ENCODE results near the gene PATL1. TPM values are rescaled to one million over a fixed set of nuclear protein-coding genes. Genes with fewer than 3 reads are reported as not detected.

Gene PATL1
- polyA plus RNA-seq, 1 donor (not counting 4 experiments of a cell fraction or from before 2014, with no cell fraction given): 31.1 TPM

DNA sequence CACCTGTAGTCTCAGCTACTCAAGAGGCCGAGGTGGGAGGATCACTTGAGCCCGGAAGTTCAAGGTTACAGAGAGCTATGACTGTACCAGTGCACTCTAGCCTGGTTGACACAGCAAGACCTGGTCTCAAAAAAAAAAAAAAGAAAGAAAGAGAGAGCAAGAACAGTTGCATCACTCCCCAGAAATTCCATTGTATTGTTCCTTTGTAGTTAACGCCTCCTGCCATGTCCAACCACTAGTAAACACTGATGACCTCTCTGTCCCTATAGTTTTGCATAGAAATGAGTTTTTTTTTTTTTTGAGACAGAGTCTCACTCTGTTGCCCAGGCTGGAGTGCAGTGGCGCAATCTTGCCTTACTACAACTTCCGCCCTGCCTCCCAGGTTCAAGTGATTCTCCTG lies 10.8 kb downstream of the PATL1 start:
- H4K20me1 ChIP-seq (ENCODE audit: control insufficient read depth, extremely low read depth, insufficient read depth, low read length): no peaks in the 10 kb centered on the region
- H3K4me3 ChIP-seq (ENCODE audit: control insufficient read depth in 2 of 3, extremely low read depth in 1 of 3, insufficient read depth in 2 of 3, low read depth in 1 of 3, low read length in 3 of 3): no peak overlapping the region
- TF ChIP-seq, protein P1, sequence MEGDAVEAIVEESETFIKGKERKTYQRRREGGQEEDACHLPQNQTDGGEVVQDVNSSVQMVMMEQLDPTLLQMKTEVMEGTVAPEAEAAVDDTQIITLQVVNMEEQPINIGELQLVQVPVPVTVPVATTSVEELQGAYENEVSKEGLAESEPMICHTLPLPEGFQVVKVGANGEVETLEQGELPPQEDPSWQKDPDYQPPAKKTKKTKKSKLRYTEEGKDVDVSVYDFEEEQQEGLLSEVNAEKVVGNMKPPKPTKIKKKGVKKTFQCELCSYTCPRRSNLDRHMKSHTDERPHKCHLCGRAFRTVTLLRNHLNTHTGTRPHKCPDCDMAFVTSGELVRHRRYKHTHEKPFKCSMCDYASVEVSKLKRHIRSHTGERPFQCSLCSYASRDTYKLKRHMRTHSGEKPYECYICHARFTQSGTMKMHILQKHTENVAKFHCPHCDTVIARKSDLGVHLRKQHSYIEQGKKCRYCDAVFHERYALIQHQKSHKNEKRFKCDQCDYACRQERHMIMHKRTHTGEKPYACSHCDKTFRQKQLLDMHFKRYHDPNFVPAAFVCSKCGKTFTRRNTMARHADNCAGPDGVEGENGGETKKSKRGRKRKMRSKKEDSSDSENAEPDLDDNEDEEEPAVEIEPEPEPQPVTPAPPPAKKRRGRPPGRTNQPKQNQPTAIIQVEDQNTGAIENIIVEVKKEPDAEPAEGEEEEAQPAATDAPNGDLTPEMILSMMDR (optimal IDR thresholded peaks at IDR 0.05 in 1 of 3, IDR thresholded peaks at IDR 0.05 in 1 of 3, conservative IDR thresholded peaks at IDR 0.05 in 1 of 3; ENCODE audit: extremely low read depth in 1 of 3, insufficient read depth in 2 of 3, low read length in 3 of 3): no peak
- TF ChIP-seq EZH2 (IDR thresholded peaks at IDR 0.05; ENCODE audit: low read length): no peak
- no peaks in the 10 kb centered on the region for H3K4me1 ChIP-seq (ENCODE audit: control insufficient read depth, extremely low read depth, insufficient read depth, low read length)
- H3K4me2 ChIP-seq (ENCODE audit: control insufficient read depth, extremely low read depth, insufficient read depth, low read depth, low read length): no peak overlapping the region
- no peak overlapping the region for H3K27ac ChIP-seq (ENCODE audit: control insufficient read depth, insufficient read depth, low read length)
- H2AFZ ChIP-seq (ENCODE audit: control insufficient read depth, low read length): no peak overlapping the region
- H3K27me3 ChIP-seq (ENCODE audit: control insufficient read depth, extremely low read depth, insufficient read depth, low read length): no peaks in the 10 kb centered on the region
- H3K9me3 ChIP-seq (ENCODE audit: control insufficient read depth, low read depth, low read length): no peaks in the 10 kb centered on the region
- FAIRE-seq: no peak
- dilution Hi-C loops (cut with MboI; ENCODE audit: extremely low pct_ligation_motif_present, low sequenced_read_pairs): no loop called here
- H3K36me3 ChIP-seq (ENCODE audit: control insufficient read depth in 2 of 2, extremely low read depth in 1 of 2, insufficient read depth in 2 of 2, low read length in 2 of 2): peaks cover 32 to 38% of the 10 kb centered on the region in 2 experiments
- no peaks in the 10 kb centered on the region for H3K9me1 ChIP-seq (ENCODE audit: control insufficient read depth, extremely low read depth, insufficient read depth, low read length)
- H3K79me2 ChIP-seq (ENCODE audit: control insufficient read depth, insufficient read depth, low read length): peaks cover 26% of the 10 kb centered on the region
- DNase-seq (ENCODE audit: low read depth, low spot score): no peak
- no peak overlapping the region for H3K9ac ChIP-seq (ENCODE audit: control insufficient read depth, extremely low read depth, insufficient read depth, low read length)

DNA sequence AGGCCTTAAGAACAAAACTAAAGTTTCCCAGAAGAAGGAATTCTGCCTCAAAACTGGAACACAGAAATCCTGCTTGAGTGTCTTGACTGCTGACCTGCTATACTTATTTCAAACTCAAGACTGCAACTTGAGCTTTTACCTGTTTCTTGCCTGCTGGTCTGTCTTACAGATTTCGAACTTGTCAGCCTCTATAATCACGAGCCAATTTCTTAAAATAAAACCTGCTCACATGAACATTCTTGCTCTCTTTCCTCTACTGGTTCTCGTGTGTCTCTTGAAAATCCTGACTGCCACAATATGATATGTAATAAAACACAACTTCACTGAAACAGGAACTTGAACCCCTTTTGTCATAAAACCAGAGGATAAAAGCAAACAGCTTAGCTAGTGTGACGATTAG lies 13.9 kb downstream of the PATL1 start:
- H4K20me1 ChIP-seq (ENCODE audit: control insufficient read depth, extremely low read depth, insufficient read depth, low read length): no peaks in the 10 kb centered on the region
- no peaks in the 10 kb centered on the region for H3K27me3 ChIP-seq (ENCODE audit: control insufficient read depth, extremely low read depth, insufficient read depth, low read length)
- DNase-seq (ENCODE audit: low read depth, low spot score) (no peak), FAIRE-seq (no peak)
- peaks cover 27 to 41% of the 10 kb centered on the region in 2 experiments for H3K36me3 ChIP-seq (ENCODE audit: control insufficient read depth in 2 of 2, extremely low read depth in 1 of 2, insufficient read depth in 2 of 2, low read length in 2 of 2)
- H3K9me1 ChIP-seq (ENCODE audit: control insufficient read depth, extremely low read depth, insufficient read depth, low read length): no peaks in the 10 kb centered on the region
- H3K9ac ChIP-seq (ENCODE audit: control insufficient read depth, extremely low read depth, insufficient read depth, low read length): no peak overlapping the region
- H3K4me3 ChIP-seq (ENCODE audit: control insufficient read depth in 2 of 3, extremely low read depth in 1 of 3, insufficient read depth in 2 of 3, low read depth in 1 of 3, low read length in 3 of 3): no peak overlapping the region
- no peaks in the 10 kb centered on the region for H3K9me3 ChIP-seq (ENCODE audit: control insufficient read depth, low read depth, low read length)
- TF ChIP-seq, protein P1 (optimal IDR thresholded peaks at IDR 0.05 in 1 of 3, IDR thresholded peaks at IDR 0.05 in 1 of 3, conservative IDR thresholded peaks at IDR 0.05 in 1 of 3; ENCODE audit: extremely low read depth in 1 of 3, insufficient read depth in 2 of 3, low read length in 3 of 3): no peak
- TF ChIP-seq EZH2 (IDR thresholded peaks at IDR 0.05; ENCODE audit: low read length): no peak
- no peak overlapping the region for H3K27ac ChIP-seq (ENCODE audit: control insufficient read depth, insufficient read depth, low read length)
- dilution Hi-C loops (cut with MboI; ENCODE audit: extremely low pct_ligation_motif_present, low sequenced_read_pairs): no loop called here
- H3K79me2 ChIP-seq (ENCODE audit: control insufficient read depth, insufficient read depth, low read length): peaks cover under 1% of the 10 kb centered on the region
- no peak overlapping the region for H3K4me2 ChIP-seq (ENCODE audit: control insufficient read depth, extremely low read depth, insufficient read depth, low read depth, low read length)
- no peak overlapping the region for H2AFZ ChIP-seq (ENCODE audit: control insufficient read depth, low read length)
- H3K4me1 ChIP-seq (ENCODE audit: control insufficient read depth, extremely low read depth, insufficient read depth, low read length): no peaks in the 10 kb centered on the region
